PC-9 (cell line): Measurements from ENCODE around the gene PPP2R2B.

Experiments used
- EZH2 ChIP-seq: fragments of 200-600 bp; sonication (generic); IDR thresholded peaks from 2 replicates; pipeline ENCODE4 v1.8.0; 2017; ENCODE audit warnings: antibody characterized with exemption, low read depth
- TF ChIP-seq, protein P1 (sequence below): fragments of 200-600 bp; sonication (generic); conservative IDR thresholded peaks from 2 replicates; pipeline ENCODE4 v1.6.1; 2017; ENCODE audit warnings: mixed run types, antibody characterized with exemption, mild to moderate bottlenecking, moderate library complexity

DNA sequence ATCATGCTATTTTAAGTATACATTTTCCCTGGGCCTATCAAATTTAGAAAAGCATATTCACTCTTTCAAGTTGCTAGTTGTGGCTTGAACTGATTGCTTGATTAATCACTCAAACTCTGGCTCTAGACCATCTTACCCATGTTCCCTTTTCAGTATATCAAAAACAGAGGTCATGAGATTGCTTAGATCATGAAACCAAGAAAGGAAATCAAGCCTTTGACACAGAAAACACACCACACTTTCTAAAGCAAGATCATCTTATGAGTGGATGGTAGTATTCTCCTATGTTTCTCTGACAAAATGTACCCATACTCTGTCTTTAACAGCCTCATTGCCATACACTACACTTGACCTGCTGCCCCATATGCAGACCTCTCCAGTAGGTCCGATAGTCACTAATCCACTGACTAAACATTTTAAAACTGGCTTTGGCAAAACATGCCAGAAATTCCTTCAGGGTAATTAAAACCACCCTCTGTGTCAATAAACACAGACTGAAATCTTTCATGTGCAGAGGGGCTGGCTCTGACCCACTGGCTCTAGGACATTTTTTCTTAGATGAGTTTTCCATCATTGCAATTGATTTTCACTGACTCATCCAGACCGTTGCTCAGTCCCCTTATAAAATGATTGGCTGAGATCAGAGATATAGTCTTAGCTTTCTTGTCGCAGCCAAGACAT lies 18.2 kb downstream of the PPP2R2B start:
- TF ChIP-seq, protein P1, sequence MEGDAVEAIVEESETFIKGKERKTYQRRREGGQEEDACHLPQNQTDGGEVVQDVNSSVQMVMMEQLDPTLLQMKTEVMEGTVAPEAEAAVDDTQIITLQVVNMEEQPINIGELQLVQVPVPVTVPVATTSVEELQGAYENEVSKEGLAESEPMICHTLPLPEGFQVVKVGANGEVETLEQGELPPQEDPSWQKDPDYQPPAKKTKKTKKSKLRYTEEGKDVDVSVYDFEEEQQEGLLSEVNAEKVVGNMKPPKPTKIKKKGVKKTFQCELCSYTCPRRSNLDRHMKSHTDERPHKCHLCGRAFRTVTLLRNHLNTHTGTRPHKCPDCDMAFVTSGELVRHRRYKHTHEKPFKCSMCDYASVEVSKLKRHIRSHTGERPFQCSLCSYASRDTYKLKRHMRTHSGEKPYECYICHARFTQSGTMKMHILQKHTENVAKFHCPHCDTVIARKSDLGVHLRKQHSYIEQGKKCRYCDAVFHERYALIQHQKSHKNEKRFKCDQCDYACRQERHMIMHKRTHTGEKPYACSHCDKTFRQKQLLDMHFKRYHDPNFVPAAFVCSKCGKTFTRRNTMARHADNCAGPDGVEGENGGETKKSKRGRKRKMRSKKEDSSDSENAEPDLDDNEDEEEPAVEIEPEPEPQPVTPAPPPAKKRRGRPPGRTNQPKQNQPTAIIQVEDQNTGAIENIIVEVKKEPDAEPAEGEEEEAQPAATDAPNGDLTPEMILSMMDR, result no peak
- no peak for TF ChIP-seq EZH2
